Measurements from ENCODE around the gene PMM1. TPM values are rescaled to one million over a fixed set of nuclear protein-coding genes. Genes with fewer than 3 reads are reported as not detected.

Gene PMM1
- total RNA-seq, 1 donor from 2014 or later = 39.4 TPM

DNA sequence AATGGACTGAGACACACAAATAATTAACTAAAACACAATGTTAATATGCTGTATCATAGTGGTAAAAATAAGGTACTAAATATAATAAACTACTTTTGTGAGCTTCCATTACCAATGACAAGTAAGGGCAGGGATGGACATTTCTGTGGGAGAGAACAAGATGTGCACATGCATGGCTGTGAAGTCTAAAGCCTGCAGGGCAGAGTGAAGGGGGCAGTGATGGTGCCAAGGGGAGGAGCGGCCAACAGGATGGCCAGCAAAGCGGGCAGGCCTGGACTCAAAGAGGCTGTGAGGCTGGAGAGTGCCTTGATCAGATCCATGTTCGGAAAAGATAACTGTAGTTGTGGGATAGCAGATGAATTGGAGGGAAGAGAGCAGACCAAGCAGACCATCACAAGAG lies 18.7 kb upstream of the PMM1 start:
- Histone ChIP-seq H3K9ac (ENCODE audit: low read length) (no peak overlapping the region), H3K79me2 (ENCODE audit: insufficient read depth, low read length) (peaks cover 15% of the 10 kb centered on the region), H3K4me3 (ENCODE audit: insufficient read depth, low read depth, low read length) (no peak overlapping the region), H4K20me1 (ENCODE audit: insufficient read depth, low read length) (peaks cover 35% of the 10 kb centered on the region), H3K4me1 (ENCODE audit: insufficient read depth, low read length) (no peaks in the 10 kb centered on the region), H3K9me3 (ENCODE audit: insufficient read depth, low read depth, low read length) (no peaks in the 10 kb centered on the region), H3K27me3 (ENCODE audit: insufficient read depth, low read length) (no peaks in the 10 kb centered on the region), H3K36me3 (ENCODE audit: insufficient read depth, low read length) (peaks cover 16% of the 10 kb centered on the region), H3K4me2 (ENCODE audit: low read length) (no peak overlapping the region), H2AFZ (ENCODE audit: low read depth, low read length) (no peak overlapping the region), H3K27ac (ENCODE audit: low read depth, low read length) (no peak overlapping the region)
- Mint-ChIP-seq H3K9me3 (ENCODE audit: unreplicated experiment) (no peaks in the 10 kb centered on the region), H3K4me3 (ENCODE audit: unreplicated experiment) (no peak overlapping the region), H3K36me3 (ENCODE audit: low read depth, unreplicated experiment) (peaks cover 13% of the 10 kb centered on the region), H3K27me3 (ENCODE audit: low read depth, unreplicated experiment) (no peaks in the 10 kb centered on the region), H3K27ac (ENCODE audit: unreplicated experiment) (no peak overlapping the region), H3K4me1 (ENCODE audit: low read depth, unreplicated experiment) (peaks cover 2% of the 10 kb centered on the region)
- FAIRE-seq (no peak), DNase-seq (ENCODE audit: low read depth) (no peak)
- no peak for TF ChIP-seq EZH2 (IDR thresholded peaks at IDR 0.05; ENCODE audit: insufficient read depth, low read length)
- TF ChIP-seq, protein P1, sequence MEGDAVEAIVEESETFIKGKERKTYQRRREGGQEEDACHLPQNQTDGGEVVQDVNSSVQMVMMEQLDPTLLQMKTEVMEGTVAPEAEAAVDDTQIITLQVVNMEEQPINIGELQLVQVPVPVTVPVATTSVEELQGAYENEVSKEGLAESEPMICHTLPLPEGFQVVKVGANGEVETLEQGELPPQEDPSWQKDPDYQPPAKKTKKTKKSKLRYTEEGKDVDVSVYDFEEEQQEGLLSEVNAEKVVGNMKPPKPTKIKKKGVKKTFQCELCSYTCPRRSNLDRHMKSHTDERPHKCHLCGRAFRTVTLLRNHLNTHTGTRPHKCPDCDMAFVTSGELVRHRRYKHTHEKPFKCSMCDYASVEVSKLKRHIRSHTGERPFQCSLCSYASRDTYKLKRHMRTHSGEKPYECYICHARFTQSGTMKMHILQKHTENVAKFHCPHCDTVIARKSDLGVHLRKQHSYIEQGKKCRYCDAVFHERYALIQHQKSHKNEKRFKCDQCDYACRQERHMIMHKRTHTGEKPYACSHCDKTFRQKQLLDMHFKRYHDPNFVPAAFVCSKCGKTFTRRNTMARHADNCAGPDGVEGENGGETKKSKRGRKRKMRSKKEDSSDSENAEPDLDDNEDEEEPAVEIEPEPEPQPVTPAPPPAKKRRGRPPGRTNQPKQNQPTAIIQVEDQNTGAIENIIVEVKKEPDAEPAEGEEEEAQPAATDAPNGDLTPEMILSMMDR (IDR thresholded peaks at IDR 0.05; ENCODE audit: insufficient read depth, low read depth, low read length) = no peak

DNA sequence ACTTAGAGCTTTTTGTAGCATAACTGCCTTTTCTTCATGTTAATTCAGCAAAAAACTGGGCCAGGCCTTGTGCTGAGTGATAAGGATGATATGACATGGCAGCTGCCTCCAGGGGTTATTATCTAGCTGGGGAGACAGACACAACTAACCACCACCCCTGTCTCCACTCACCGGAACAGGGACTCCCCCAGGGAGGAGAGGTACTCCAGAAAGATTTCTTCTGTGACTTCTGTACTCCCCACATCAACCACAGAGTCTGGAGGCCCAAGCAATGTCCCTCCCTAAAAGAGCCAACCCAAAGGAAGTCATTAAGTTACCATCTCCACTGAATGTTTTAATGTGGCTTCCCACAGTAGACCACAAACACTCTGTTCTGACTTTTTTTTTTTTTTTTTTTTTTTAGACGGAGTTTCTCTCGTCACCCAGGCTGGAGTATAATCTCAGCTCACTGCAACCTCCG lies 14.3 kb upstream of the PMM1 start:
- TF ChIP-seq EZH2 (IDR thresholded peaks at IDR 0.05; ENCODE audit: insufficient read depth, low read length) = no peak
- TF ChIP-seq, protein P1 (IDR thresholded peaks at IDR 0.05; ENCODE audit: insufficient read depth, low read depth, low read length) = no peak
- Histone ChIP-seq H3K4me2 (ENCODE audit: low read length) (no peak overlapping the region), H3K4me1 (ENCODE audit: insufficient read depth, low read length) (peaks cover 1% of the 10 kb centered on the region), H3K4me3 (ENCODE audit: insufficient read depth, low read depth, low read length) (no peak overlapping the region), H3K27me3 (ENCODE audit: insufficient read depth, low read length) (no peaks in the 10 kb centered on the region), H3K9me3 (ENCODE audit: insufficient read depth, low read depth, low read length) (no peaks in the 10 kb centered on the region), H3K9ac (ENCODE audit: low read length) (no peak overlapping the region), H4K20me1 (ENCODE audit: insufficient read depth, low read length) (peaks cover 9% of the 10 kb centered on the region), H3K36me3 (ENCODE audit: insufficient read depth, low read length) (peaks cover 30% of the 10 kb centered on the region), H3K79me2 (ENCODE audit: insufficient read depth, low read length) (no peaks in the 10 kb centered on the region), H3K27ac (ENCODE audit: low read depth, low read length) (no peak overlapping the region), H2AFZ (ENCODE audit: low read depth, low read length) (no peak overlapping the region)
- H3K36me3 Mint-ChIP-seq (ENCODE audit: low read depth, unreplicated experiment) = peaks cover 23% of the 10 kb centered on the region
- FAIRE-seq (no peak), DNase-seq (ENCODE audit: low read depth) (no peak)
- H3K27me3 Mint-ChIP-seq (ENCODE audit: low read depth, unreplicated experiment) = no peaks in the 10 kb centered on the region
- H3K27ac Mint-ChIP-seq (ENCODE audit: unreplicated experiment) = peak overlapping the region; percentile 34
- no peaks in the 10 kb centered on the region for H3K4me1 Mint-ChIP-seq (ENCODE audit: low read depth, unreplicated experiment)
- H3K9me3 Mint-ChIP-seq (ENCODE audit: unreplicated experiment) = no peaks in the 10 kb centered on the region
- no peak overlapping the region for H3K4me3 Mint-ChIP-seq (ENCODE audit: unreplicated experiment)

DNA sequence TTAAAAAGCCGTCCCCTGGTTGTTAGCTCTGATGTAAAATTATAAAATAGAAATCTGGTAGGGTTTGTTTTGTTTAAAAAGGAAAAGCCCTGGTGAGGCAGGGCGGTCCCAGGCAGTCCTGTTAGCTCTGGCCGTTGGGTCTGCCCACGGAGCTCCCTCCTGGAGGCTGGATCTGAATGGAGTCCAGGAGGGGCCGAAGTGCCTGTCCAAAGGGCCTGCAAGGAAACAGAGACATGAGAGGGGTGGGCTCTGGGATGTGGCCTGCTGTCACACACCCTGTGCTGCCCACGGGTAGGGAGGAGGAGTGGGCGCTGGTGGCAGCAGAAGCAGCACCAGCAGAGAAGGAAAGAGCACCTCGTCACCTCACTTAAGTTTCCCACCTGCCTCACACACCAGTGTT lies 11.3 kb upstream of the PMM1 start:
- H3K79me2 ChIP-seq (ENCODE audit: insufficient read depth, low read length) = no peaks in the 10 kb centered on the region
- no peak overlapping the region for H3K27ac ChIP-seq (ENCODE audit: low read depth, low read length)
- H3K4me2 ChIP-seq (ENCODE audit: low read length) = no peak overlapping the region
- FAIRE-seq (no peak), DNase-seq (ENCODE audit: low read depth) (no peak)
- Mint-ChIP-seq H3K36me3 (ENCODE audit: low read depth, unreplicated experiment) (peaks cover 22% of the 10 kb centered on the region), H3K4me3 (ENCODE audit: unreplicated experiment) (no peak overlapping the region), H3K4me1 (ENCODE audit: low read depth, unreplicated experiment) (peaks cover 22% of the 10 kb centered on the region), H3K27me3 (ENCODE audit: low read depth, unreplicated experiment) (no peaks in the 10 kb centered on the region), H3K27ac (ENCODE audit: unreplicated experiment) (no peak overlapping the region), H3K9me3 (ENCODE audit: unreplicated experiment) (no peaks in the 10 kb centered on the region)
- H3K9me3 ChIP-seq (ENCODE audit: insufficient read depth, low read depth, low read length) = no peaks in the 10 kb centered on the region
- no peak overlapping the region for H2AFZ ChIP-seq (ENCODE audit: low read depth, low read length)
- H3K4me1 ChIP-seq (ENCODE audit: insufficient read depth, low read length) = peaks cover 18% of the 10 kb centered on the region
- no peak overlapping the region for H3K4me3 ChIP-seq (ENCODE audit: insufficient read depth, low read depth, low read length)
- H3K36me3 ChIP-seq (ENCODE audit: insufficient read depth, low read length) = peaks cover 25% of the 10 kb centered on the region
- peaks cover 4% of the 10 kb centered on the region for H4K20me1 ChIP-seq (ENCODE audit: insufficient read depth, low read length)
- no peak overlapping the region for H3K9ac ChIP-seq (ENCODE audit: low read length)
- TF ChIP-seq EZH2 (IDR thresholded peaks at IDR 0.05; ENCODE audit: insufficient read depth, low read length) = no peak
- no peaks in the 10 kb centered on the region for H3K27me3 ChIP-seq (ENCODE audit: insufficient read depth, low read length)
